Activated effector memory CD4-positive, alpha-beta T cell treated with Interleukin-2 at 50 U/mL for 16 hours (primary cell): ENCODE results near the gene PPA2.

ENCODE experiments used
- DNase-seq: peaks from one replicate; pipeline ENCODE4 v3.0.0-alpha.2; 2020

Gene PPA2

DNA sequence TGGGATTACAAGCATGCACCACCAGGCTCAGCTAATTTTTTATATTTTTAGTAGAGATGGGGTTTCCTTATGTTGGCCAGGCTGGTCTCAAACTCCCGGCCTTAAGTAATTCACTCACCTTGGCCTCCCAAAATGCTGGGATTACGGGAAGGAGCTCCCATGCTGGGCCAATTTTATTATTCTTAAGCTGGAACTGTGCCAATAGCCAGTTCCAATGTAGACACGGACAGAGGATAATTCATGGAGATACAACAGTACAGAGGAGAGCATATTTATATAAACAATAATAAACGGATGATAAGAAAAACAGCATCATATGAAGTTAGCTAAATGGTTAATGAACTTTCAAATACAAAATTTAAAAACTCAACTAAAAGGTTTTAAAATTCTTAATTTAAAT is 87.8 kb downstream of the PPA2 start:
- DNase-seq: no peak

DNA sequence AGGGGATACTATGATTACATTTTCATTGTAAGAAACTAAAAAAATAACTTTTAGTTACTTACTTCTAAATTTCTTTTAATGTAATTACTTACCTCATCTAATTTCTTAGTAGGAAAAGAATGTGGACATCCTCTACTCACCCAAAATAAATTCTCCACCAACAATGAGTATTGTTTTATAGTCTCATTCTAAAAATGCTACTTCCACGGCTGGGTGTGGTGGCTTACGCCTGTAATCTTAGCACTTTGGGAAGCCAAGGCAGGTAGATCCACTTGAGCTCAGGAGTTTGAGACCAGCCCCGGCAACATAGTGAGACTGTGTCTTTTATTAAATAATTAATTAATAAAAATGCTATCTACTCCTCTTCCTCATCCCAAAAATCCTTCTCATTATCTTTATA is 99.8 kb downstream of the PPA2 start:
- DNase-seq: no peak

DNA sequence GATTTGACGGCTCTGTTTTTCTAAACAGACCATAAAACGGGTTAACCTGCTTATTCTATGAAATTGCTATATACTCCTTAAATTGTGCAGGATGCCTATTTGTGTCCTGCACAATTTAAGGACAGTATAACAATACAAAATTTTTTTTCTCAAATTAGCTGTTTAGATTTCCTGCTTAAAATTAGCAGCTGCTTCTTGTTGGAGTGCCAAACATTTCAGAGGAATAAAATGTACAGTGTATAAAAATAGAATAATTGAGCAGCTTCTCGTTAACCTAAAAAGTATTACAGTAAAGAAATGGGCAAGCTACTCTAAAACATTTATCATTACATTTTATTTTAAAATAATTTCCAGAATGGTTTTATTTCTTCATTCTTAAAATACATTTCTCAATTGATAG is 100.5 kb downstream of the PPA2 start:
- no peak for DNase-seq

DNA sequence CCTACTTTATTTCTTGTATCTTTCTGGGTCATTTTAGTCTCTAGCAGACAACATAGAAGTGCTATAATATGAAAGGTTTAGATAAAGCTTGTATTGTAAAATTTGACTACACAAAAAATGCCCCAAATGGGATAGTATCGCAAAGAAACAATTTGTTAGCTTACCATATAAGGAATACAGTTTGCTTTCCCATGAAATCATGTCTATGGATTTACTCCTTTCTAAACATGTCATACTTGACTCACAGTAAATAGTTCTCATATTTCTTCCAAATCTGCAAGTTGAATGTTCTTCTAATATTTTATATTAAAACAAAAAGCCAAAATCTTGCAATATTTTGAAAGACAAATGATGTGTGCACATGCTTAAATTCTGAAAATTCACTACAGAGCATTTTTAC is 103.9 kb downstream of the PPA2 start:
- DNase-seq: no peak

DNA sequence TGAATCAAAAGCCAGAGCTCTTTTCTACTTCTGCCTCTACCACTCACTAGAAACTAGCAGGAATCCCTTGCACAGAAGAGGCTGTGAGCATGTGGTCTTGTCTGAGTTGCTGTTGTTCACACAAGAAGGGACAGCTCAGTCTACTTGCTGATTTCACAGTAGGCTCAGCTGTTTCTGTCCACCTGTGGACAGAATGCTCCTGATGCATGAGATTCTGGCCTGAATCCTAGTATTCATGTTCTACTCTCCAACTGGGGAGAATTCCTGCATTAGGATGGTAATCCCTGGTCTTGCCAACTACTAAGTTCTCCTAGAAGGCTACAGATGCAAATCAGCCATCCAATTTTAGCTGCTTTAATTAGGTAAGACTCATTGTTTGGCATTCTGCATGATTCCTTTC is 112.8 kb downstream of the PPA2 start:
- DNase-seq: no peak

DNA sequence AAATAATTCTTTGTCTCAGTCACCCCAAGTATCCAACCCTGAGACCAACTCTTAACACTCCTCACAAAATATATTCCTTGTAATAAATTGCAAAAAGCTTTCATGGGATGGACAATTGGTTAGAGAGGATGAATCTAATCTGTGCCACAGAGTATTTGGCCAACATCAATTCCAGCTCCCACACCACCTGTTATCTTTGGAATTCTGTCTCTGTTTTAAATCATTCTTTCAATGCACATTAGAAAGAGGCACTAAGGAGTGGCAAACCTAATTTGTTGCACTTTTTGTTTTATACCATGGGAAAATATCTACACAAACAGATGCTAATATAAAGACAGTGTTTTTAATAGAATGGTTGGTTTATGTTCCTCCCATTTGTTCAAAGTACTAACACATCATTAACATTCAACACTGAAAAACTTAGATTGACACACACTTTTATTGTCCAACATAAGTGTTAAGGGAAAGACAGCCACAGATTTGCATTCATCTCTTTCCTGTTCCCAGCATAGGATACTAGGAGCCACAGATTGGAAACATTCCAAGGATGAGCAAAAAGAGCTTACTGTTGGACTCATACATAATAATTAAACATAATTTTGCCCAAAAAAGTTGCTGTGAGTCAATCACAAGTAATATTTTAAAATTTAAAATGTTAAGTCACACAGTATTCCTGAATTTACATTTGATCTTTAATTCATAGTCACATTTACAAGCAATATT is 116.4 kb downstream of the PPA2 start:
- no peak for DNase-seq

DNA sequence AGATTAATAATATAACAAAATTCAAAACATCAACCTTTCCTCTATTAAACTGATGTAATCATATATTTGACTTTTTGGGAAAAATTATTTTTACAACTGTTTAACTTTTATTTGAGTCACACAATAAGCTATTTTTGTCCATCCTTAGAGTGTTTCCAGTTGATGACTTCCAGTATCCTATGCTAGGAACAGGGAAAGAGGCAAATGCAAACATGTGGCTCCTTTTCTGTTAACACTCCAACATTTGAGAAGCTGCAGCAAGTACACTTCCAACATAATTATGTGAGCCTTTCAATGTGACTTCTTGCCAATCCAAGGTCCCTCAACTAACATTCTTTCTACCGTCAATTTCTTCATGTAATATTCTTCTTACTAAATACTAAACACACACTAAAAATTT is 117.7 kb downstream of the PPA2 start:
- no peak for DNase-seq

DNA sequence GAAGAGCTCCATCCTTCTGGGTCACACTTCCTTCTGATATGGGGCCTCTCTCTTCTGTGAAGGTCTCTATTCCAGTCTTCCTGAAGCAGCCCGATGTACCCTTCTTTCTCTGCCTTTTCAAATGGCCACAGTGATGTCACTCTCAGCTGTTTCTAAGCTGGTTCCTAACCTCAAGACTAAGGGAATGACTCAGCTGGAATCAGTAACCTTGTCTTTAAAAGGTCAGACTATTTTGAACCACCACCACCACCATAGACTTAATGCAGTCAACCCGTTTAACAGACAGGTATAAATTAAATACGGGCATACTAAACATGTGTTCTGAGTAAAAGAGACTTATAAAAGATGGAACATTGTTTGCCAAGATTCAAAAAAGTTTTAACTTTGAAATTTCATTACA is 121.0 kb downstream of the PPA2 start:
- no peak for DNase-seq

DNA sequence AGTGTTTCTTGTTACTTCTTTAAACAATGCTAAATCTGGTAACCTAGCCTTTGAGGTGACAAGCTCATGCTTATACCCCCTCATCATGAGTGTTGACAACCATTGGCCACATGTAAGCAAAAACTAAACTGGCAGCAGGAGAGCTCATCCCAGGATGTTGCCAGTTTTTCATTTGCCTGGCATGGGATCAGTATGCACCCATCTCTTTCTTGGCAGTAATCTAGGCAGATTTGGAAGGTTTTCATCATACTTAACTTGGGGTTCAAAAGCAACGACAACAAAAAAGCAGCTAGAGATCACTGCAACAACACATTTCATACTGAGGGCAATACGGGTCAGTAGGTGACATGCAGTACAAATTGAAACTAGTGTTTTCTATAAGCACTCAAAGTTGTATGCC is 122.0 kb downstream of the PPA2 start:
- no peak for DNase-seq

DNA sequence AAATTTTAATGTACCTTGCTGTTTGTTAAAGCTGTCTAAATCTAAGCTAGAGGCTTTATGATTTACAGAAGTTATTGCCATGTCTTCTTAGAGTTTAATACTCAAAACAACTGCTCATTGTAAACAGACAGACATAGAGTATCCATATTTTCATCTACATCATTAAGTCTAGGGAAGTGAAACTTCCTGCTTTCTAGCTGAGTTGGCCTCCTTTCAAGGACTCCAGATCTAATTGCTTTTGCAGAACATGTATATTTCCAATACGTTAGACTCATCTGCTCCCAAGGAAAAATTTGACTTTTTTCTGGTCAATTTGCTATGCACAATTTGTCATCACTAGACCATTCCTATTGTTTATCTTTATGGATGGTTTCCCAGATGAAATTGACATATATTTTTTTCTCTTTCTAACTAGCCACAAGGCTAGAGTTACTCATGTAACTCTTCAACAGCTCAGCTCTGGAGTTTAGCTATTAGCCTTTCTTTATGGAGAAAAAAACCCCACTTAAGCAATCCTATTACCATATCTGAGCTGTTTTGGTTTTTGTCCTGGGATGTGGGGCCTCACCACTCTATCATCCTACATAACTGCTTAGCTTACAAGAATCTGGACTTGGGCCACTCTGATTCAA is 122.9 kb downstream of the PPA2 start:
- no peak for DNase-seq

DNA sequence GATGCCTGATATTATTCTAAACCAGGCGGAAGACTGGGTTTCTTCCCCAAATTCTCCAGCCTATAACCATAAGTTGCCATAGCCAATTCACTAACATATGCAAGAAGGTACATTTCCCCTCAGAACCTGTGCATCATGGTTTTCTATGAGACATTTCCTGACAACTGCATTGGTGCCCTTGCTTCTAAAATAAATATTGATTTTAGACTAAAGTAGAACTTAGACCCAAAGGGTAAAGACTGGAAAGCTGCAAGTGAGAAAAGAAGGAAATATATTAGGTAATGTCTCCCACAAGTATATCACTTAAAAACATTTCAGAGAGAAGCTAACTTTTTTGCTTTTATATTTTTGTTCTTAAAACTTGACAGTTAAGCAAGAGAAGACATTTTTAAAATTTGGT is 125.1 kb downstream of the PPA2 start:
- no peak for DNase-seq

DNA sequence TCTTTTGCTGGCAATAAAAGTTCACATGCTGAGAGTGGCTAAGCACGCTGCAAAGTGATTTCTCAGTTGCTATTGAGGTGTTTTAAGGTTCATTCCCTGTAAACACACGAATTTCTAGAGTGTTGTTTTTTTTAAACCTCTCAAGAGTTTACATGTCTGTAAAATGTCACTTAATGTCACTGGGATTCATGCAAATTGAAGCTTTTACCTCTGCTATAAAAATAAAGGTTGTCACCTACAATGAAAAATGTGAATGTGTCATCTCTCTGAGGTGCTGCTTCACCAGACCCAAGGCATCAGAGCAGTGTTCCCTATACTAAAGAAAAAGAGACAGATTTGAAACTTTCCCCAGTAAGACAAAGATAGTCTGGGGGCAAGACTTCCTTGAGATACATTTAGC is 127.0 kb downstream of the PPA2 start:
- DNase-seq: no peak

DNA sequence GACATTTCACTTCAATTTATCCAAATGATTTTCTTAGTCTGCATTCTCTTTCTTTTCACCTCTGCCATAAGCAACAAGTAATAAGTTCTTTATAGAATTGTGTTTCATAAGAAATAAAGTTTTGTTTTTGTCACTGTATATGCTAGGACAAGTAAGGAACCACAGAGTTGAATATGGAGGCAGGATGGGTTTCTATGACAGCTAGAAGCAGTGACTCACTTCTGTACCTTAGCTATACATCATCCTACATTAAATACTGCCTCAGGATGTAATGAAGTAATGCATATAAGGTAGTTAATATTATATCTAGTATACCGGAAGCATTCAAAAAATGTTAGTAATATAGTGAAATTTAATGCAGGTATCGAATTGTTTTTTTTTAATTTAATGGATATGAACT is 128.0 kb downstream of the PPA2 start:
- no peak for DNase-seq

DNA sequence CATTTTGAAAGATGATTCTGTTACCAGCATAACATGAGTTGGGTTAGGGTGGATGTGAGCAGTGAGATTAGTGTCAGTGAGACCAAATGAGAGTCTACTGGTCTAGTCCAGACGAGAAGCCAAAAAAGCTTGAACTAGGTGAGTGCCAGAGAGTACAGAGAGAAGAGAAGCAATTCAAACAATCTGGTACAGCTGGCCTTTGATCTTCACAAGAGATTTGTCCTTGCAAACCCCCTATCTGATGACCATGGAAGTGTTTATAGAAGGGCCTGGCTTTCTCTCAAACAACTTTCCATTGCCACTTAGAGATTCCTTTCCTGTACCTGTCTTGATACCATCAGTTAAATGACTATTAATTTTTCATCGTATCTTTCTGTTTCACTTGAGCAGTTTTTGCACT is 128.5 kb downstream of the PPA2 start:
- no peak for DNase-seq

DNA sequence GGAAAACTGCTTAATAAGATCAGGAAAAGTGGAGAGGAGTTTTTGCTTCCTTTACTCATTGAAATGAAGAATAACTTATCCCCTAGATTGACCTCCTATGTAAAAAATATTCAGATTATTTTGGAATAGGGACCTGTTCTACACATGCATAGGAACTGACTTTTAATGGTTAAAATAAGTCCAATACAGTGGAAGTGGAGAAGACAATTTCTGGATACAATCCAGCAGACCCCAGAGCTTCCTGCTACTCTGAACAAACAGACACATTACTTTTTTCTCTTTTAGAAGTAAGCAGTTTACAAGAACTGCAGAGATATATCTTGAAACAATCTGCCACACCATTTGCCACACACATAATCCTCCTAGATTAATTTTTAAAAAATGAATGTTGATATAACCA is 129.7 kb downstream of the PPA2 start:
- no peak for DNase-seq

DNA sequence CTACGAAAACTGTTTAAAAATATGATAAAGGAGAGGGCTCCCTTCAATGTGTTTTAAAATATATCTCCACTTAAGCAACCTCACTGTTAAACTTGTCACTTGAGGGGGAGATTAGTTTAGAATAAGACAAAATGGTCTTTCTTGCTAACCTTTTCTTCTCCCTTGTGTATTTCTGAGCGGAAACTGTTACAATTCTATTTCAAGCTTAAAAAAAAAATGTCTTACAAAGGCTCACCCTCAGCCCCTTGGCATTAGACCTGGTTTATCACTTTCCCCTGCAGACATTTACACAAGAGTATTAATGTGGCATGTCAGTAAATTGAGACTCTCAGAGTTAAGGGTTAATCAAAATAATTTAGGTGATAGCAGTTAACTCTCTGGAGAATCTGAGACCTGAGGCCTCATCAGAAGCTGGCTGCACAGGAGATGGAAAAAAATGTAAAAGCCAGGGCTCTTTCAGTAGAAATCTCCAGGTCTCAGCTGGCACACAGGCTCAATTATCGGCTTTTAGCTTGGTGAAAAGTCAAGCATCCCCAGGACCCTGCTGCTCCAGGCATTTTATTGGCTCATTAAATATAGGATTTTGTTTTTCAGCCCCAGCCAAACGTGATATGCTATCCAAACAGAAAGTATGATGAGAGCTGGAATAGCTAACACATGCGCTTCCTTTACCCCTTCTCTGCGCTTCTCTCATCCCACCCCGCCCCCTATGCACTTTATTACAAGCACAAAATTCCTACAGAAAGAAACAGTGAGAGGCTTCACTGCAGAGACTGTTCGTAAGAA is 130.5 kb downstream of the PPA2 start:
- DNase-seq: no peak

DNA sequence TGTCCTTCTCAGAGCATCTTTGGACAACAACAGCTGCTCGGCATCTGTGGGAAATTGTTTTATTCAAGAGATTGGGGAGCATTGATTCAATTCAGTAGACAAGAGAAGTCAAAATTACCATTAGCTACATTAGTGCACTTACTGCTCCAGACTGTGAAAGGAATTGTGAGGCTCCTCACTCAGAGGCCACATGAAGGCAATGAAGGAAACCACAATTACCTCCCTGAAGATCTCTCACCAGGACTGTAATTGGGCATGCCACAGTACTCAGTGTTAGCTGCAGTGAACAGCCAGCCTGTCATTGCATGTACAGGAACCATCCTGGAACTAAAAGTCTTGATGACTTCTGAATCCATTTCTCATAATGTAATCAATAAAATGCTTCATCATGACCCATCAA is 144.8 kb downstream of the PPA2 start:
- DNase-seq: no peak

DNA sequence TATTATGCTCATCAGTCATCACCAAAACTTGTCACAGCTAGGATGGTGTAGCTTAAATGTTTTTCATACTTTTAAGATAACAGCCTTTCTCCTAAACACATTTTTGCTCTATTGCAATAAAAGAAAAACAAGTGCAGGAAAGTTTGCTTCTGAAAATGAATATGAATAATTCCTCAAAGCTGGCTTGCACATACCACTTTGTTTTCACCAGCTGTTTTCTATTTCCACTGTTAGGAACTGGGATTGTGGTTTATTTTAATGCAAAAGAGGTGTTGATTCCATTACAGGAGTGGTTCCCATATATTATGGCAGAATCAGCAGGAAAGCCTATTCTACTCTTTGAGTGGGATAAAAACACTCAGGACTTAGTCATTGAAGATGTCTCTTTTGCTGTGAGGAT is 145.9 kb downstream of the PPA2 start:
- no peak for DNase-seq

DNA sequence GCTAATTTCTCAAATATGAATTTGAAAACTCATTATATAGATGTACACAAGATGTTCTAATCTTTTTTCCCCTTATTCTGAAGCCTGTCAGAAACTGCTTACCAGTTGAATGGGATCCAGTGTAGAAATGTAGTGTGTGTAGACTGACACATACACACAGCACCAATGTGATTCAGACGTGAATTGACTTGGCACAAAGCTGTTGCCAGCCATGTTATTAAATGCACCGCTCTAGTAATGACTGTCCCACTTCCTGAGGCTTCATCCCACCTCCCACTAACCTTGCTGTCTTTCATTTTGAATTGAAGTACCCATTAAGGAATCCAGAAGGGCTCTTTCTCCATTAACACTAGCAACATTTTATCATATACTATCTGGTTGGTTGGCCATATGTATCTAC is 146.6 kb downstream of the PPA2 start:
- DNase-seq: no peak
